Neural cell (in vitro differentiated cells): Measurements from ENCODE around the gene BMI1. TPM values are rescaled to one million over a fixed set of nuclear protein-coding genes. Genes with fewer than 3 reads are reported as not detected.

Source experiments
- H2AFZ ChIP-seq: fragments of 200-600, 300-800 bp; sonication (generic), shearing (Covaris generic); 2 replicates; pipeline ENCODE4 v1.6.0; 2014; ENCODE audit warnings: low read depth, mild to moderate bottlenecking, antibody characterized with exemption, low read length, moderate library complexity
- H3F3A ChIP-seq: fragments of 200-600 bp; shearing (Covaris generic); 2 replicates; pipeline ENCODE4 v1.6.1; 2016; ENCODE audit warnings: mild to moderate bottlenecking, moderate library complexity, mixed read lengths, antibody characterized with exemption, low read length; ENCODE audit not compliant: insufficient read depth, poor library complexity, severe bottlenecking
- H3K27ac ChIP-seq: fragments of 200-600, 300-800 bp; sonication (generic), shearing (Covaris generic); 2 replicates; pipeline ENCODE4 v1.5.1; 2014; ENCODE audit warnings: mild to moderate bottlenecking, low read length, moderate library complexity
- H3K27me3 ChIP-seq: fragments of 300-800, 200-600 bp; sonication (generic), shearing (Covaris generic); 2 replicates; pipeline ENCODE4 v1.6.0; 2014; ENCODE audit warnings: mild to moderate bottlenecking, low read depth, low read length, moderate library complexity; ENCODE audit not compliant: insufficient read depth
- H3K36me3 ChIP-seq: fragments of 300-800, 200-600 bp; sonication (generic), shearing (Covaris generic); 2 replicates; pipeline ENCODE4 v1.5.1; 2014; ENCODE audit warnings: mild to moderate bottlenecking, antibody characterized with exemption, low read length, moderate library complexity; ENCODE audit not compliant: insufficient read depth
- H3K4me2 ChIP-seq: fragments of 300-800, 200-600 bp; sonication (generic), shearing (Covaris generic); 2 replicates; pipeline ENCODE4 v1.6.0; 2014; ENCODE audit warnings: mild to moderate bottlenecking, low read length
- H3K4me3 ChIP-seq: fragments of 300-800, 200-600 bp; sonication (generic), shearing (Covaris generic); 2 replicates; pipeline ENCODE4 v1.5.1; 2014; ENCODE audit warnings: mild to moderate bottlenecking, low read length, moderate library complexity
- H3K79me2 ChIP-seq: fragments of 200-600 bp; shearing (Covaris generic); replicated peaks from 2 replicates; pipeline ENCODE4 v1.6.0; 2014; ENCODE audit warnings: mild to moderate bottlenecking, low read length, moderate library complexity; ENCODE audit not compliant: insufficient read depth
- H3K9ac ChIP-seq: fragments of 300-800, 200-600 bp; sonication (generic), shearing (Covaris generic); 2 replicates; pipeline ENCODE4 v1.6.1; 2016; ENCODE audit warnings: mild to moderate bottlenecking, low read length, mixed read lengths
- H3K9me2 ChIP-seq: fragments of 200-600 bp; shearing (Covaris generic); 2 replicates; pipeline ENCODE4 v1.6.1; 2016; ENCODE audit warnings: mild to moderate bottlenecking, low read length, mixed read lengths; ENCODE audit not compliant: insufficient read depth
- H3K9me3 ChIP-seq: fragments of 200-600, 300-800 bp; sonication (generic), shearing (Covaris generic); 2 replicates; pipeline ENCODE4 v1.6.1; 2016; ENCODE audit warnings: mild to moderate bottlenecking, mixed run types, low read length, moderate library complexity, mixed read lengths
- H4K20me1 ChIP-seq: fragments of 200-600 bp; shearing (Covaris generic); 2 replicates; pipeline ENCODE4 v1.6.1; 2016; ENCODE audit warnings: mild to moderate bottlenecking, mixed run types; ENCODE audit not compliant: insufficient read depth
- CTCF ChIP-seq: fragments of 450-650 bp; IDR thresholded peaks from 2 replicates; pipeline ENCODE4 v1.5.1; 2014; ENCODE audit warnings: antibody characterized with exemption, mild to moderate bottlenecking, moderate library complexity; ENCODE audit not compliant: poor library complexity, severe bottlenecking
- EP300 ChIP-seq: fragments of 450-650 bp; conservative IDR thresholded peaks from 2 replicates; pipeline ENCODE4 v1.6.1; 2014; ENCODE audit warnings: antibody characterized with exemption, mild to moderate bottlenecking, moderate library complexity; ENCODE audit not compliant: poor library complexity, severe bottlenecking
- EZH2 ChIP-seq: fragments of 200-600, 300-800 bp; shearing (Covaris generic), sonication (generic); IDR thresholded peaks from 2 replicates; pipeline ENCODE4 v1.6.1; 2014; ENCODE audit warnings: antibody characterized with exemption, low read length, borderline replicate concordance, mild to moderate bottlenecking; ENCODE audit not compliant: insufficient read depth, poor library complexity, severe bottlenecking
- MXI1 ChIP-seq: fragments of 450-650 bp; conservative IDR thresholded peaks from 2 replicates; pipeline ENCODE4 v1.6.1; 2014; ENCODE audit warnings: antibody characterized with exemption, mild to moderate bottlenecking; ENCODE audit not compliant: poor library complexity, severe bottlenecking
- POLR2AphosphoS5 ChIP-seq: IDR thresholded peaks from 2 replicates; pipeline ENCODE4 v1.6.1; 2012
- RAD21 ChIP-seq: fragments of 450-650 bp; conservative IDR thresholded peaks from 2 replicates; pipeline ENCODE4 v1.6.1; 2014; ENCODE audit warnings: antibody characterized with exemption, mild to moderate bottlenecking, moderate library complexity
- REST ChIP-seq: IDR thresholded peaks from 2 replicates; pipeline ENCODE4 v1.6.1; 2012; ENCODE audit warnings: borderline replicate concordance
- SMC3 ChIP-seq: fragments of 450-650 bp; conservative IDR thresholded peaks from 2 replicates; pipeline ENCODE4 v1.6.1; 2014; ENCODE audit warnings: antibody characterized with exemption, mild to moderate bottlenecking, moderate library complexity; ENCODE audit not compliant: poor library complexity
- TAF1 ChIP-seq: IDR thresholded peaks from 2 replicates; pipeline ENCODE4 v1.6.1; 2012; ENCODE audit warnings: low read depth
- polyA plus RNA-seq: library from polyadenylated mRNA; depleted of rRNA; stranded (reverse); fragments of >200 nt; gene quantifications from 2 replicates; pipeline ENCODE4 v1.2.3, GENCODE V29; 2014

Gene BMI1
- polyA plus RNA-seq, 1 donor from 2014 or later: 86.8 TPM

GRCh38 chr10:22319980-22320558 lies 830 bp upstream of the BMI1 start:
- Histone ChIP-seq H3K9ac (no peak overlapping the region), H3K27ac (no peak overlapping the region)

GRCh38 chr10:22321156-22321923 lies 441 bp downstream of the BMI1 start:
- peaks cover 14% of the 10 kb centered on the region for H4K20me1 ChIP-seq
- H3K9me2 ChIP-seq: no peaks in the 10 kb centered on the region
- H3K79me2 ChIP-seq: peaks cover 62% of the 10 kb centered on the region
- H3K27ac ChIP-seq: peak overlapping the region; percentile 69
- H3K9ac ChIP-seq: peak overlapping the region; percentile 91
- H3K4me2 ChIP-seq: no peak overlapping the region
- TF ChIP-seq CTCF (no peak), POLR2AphosphoS5 (no peak), EP300 (no peak), TAF1 (no peak), EZH2 (no peak), REST (no peak), SMC3 (peak; percentile 39), MXI1 (peak; percentile 56), RAD21 (peak; percentile 39)
- peaks cover 69% of the 10 kb centered on the region for H3K27me3 ChIP-seq
- H3F3A ChIP-seq: peaks cover 8% of the 10 kb centered on the region
- H3K4me3 ChIP-seq: peak overlapping the region; percentile 83
- H2AFZ ChIP-seq: peak overlapping the region; percentile 78
- no peaks in the 10 kb centered on the region for H3K9me3 ChIP-seq
- H3K36me3 ChIP-seq: no peaks in the 10 kb centered on the region

More at GRCh38 chr10:22319980-22320558, 830 bp upstream of the BMI1 start:
- Histone ChIP-seq H3F3A (peaks cover 7% of the 10 kb centered on the region), H3K9me3 (no peaks in the 10 kb centered on the region), H4K20me1 (peaks cover 13% of the 10 kb centered on the region), H3K4me3 (peak overlapping the region; percentile 57), H3K9me2 (no peaks in the 10 kb centered on the region), H3K4me2 (no peak overlapping the region), H3K36me3 (no peaks in the 10 kb centered on the region), H3K79me2 (peaks cover 62% of the 10 kb centered on the region), H2AFZ (no peak overlapping the region), H3K27me3 (peaks cover 61% of the 10 kb centered on the region)
- TF ChIP-seq CTCF (no peak), POLR2AphosphoS5 (peak; percentile 3)
